Measurements from ENCODE around the gene OR13H1.
"Not testable (repeated sequence)": the region's sequence is repeated elsewhere in the genome, so short reads cannot be mapped to it uniquely, and the experiment has no call there.

OR13H1 gene, protein sequence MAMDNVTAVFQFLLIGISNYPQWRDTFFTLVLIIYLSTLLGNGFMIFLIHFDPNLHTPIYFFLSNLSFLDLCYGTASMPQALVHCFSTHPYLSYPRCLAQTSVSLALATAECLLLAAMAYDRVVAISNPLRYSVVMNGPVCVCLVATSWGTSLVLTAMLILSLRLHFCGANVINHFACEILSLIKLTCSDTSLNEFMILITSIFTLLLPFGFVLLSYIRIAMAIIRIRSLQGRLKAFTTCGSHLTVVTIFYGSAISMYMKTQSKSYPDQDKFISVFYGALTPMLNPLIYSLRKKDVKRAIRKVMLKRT

DNA sequence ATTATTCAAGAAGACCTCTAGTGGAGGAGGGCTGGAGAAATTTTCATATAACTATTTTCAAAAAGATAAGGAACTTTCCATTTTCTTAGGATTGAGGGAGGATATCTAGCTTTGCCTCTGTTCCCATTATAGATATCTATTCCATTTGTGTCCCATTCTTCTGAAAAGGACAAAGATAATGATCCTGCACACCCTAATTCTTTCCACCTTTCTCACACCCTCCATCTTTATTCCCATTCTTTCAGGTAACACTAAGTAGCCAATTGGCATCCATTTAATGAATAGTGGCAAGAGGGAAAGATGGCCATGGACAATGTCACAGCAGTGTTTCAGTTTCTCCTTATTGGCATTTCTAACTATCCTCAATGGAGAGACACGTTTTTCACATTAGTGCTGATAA lies at the start of gene OR13H1:
TSS of gene OR13H1 (plus strand) at position 301 of the 400 bp plus-strand sequence. CDS start at position 301, 0 bp downstream.
- DNase-seq (ENCODE audit: low read depth in 2 of 2), result no peak

GRCh38 chrX:131501556-131501955 lies 42.3 kb upstream of the OR13H1 start:
- DNase-seq (ENCODE audit: low read depth in 2 of 2), result not testable (repeated sequence)

- no peak for DNase-seq (ENCODE audit: low read depth in 2 of 2)
These were observed 30.5 kb upstream of the OR13H1 start for GRCh38 chrX:131513159-131513914.

DNA sequence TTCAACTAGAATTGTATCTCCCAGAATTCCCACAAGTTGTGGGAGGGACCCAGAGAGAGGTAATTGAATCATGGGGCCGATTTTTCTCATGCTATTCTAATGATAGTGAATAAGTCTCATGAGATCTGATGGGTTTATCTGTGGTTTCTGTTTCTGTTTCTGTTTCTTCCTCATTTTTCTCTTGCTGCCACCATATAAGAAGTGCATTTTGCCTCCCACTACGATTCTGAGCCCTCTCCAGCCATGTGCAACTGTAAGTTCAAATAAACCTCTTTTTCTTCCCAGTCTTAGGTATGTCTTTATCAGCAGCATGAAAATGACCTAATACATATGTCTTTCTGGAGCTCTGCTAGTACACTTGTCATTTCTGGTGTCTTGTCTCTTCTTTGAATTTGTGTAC lies 22.1 kb upstream of the OR13H1 start:
- no peak for DNase-seq (ENCODE audit: low read depth in 2 of 2)

GRCh38 chrX:131544218-131544617 lies 344 bp downstream of the OR13H1 start:
- DNase-seq (ENCODE audit: low read depth in 2 of 2), result no peak

GRCh38 chrX:131549011-131549410 lies 5.1 kb downstream of the OR13H1 start:
- no peak for DNase-seq (ENCODE audit: low read depth in 2 of 2)

DNA sequence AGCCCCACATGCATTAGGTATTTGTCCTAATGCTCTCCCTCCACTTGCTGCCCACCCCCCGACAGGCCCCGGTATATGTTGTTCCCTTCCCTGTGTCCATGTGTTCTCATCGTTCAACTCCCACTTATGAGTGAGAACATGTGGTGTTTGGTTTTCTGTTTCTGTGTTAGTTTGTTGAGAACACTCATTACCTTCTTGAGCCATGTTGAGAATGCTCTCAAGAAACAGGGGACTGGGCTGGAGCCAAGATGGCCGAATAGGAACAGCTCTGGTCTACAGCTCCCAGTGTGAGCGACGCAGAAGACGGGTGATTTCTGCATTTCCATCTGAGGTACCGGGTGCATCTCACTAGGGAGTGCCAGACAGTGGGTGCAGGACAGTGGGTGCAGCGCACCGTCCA lies 8.6 kb downstream of the OR13H1 start:
- DNase-seq (ENCODE audit: low read depth in 2 of 2), result not testable (repeated sequence)

DNA sequence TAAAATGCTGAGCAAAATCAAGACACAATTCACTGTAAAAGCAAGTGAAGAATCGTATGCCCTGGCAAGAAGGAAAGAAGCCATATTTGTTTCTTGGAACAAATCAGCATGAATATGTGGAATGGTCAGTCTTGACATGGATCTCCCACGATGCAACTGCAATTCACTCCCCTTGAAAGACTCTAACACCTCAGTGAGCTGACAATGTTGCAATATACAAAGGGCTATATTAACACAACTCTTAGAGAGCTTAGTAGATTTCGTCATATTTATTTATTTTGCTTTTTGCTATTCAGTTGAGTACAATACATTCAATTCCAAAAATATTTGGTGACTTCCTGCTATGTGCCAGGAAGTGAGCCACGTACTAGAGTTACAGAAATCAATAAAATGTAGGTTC lies 14.7 kb downstream of the OR13H1 start:
- no peak for DNase-seq (ENCODE audit: low read depth in 2 of 2)

GRCh38 chrX:131564553-131565229 lies 20.8 kb downstream of the OR13H1 start:
- no peak for DNase-seq (ENCODE audit: low read depth in 2 of 2)

- DNase-seq (ENCODE audit: low read depth in 2 of 2), result no peak
These were observed 22.0 kb downstream of the OR13H1 start for GRCh38 chrX:131565909-131566308.

DNA sequence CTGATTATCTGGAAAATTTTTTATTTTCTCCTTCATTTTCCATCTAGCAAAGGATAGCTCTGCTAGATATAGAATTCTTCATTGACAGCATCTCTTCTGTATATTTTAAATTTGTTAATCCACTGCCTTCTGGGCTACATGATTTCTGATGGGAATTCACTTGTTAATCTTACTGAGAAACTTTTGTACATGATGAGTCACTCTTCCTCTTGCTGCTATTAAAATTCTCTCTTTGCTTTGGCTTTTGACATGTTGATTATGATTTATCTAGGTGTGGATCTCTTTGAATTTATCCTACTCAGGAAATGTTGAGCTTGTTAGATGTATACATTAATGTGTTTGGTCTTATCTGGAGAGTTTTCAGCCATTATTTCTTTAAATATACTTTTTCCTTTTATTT lies 27.5 kb downstream of the OR13H1 start:
- DNase-seq (ENCODE audit: low read depth in 2 of 2), result no peak

DNA sequence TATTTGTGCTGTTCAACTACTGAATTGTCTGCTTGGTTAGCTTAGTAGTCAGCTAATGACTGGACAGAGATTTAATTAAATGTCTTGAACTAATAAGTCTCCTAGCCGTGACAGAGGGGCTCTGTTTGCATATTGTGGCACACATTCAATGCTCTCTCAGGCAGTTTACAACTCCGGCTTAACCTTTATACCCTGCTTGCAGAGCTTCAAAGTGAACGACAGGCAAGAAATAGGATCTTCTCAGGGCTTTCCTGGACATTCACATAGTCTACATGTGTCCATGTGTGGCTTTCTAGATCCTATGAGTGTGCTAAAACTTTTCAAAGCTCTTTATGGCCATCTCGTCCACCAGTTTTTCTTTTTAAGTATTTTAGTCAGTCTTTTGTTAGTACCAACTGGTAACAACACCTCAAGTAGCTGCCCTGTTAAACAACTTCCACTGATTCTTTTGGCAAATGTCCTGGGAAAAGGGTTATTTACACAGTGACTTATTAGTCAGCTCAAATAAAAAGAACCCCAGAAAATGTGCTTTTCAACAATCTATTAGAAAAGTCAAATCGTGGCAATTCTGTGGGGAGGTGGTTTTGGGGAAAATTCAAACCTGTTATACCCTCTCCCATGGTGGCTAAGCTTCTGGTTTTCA lies 28.6 kb downstream of the OR13H1 start:
- DNase-seq (ENCODE audit: low read depth in 2 of 2), result no peak

GRCh38 chrX:131577413-131577812 lies 33.5 kb downstream of the OR13H1 start:
- no peak for DNase-seq (ENCODE audit: low read depth in 2 of 2)

GRCh38 chrX:131577999-131578734 lies 34.3 kb downstream of the OR13H1 start:
- DNase-seq (ENCODE audit: low read depth in 2 of 2), result no peak

- DNase-seq (ENCODE audit: low read depth in 2 of 2), result not testable (repeated sequence)
These were observed 35.0 kb downstream of the OR13H1 start for GRCh38 chrX:131578735-131579367.

GRCh38 chrX:131588995-131589394 lies 45.1 kb downstream of the OR13H1 start:
- no peak for DNase-seq (ENCODE audit: low read depth in 2 of 2)

All from stimulated activated CD4-positive, alpha-beta T cell treated with anti-CD3 and anti-CD28 coated beads, Interleukin-12 subunit alpha, Interleukin-12 subunit beta, amount 100 ng/mL, for 24 hours (primary cell).